GM12878 (cell line): ENCODE data around the gene FGFBP1.

Experiments used
- BRCA1 ChIP-seq: IDR thresholded peaks from 2 replicates; pipeline ENCODE4 v1.6.1; 2011; ENCODE audit warnings: low read depth, low read length, improper control_type of control experiment
- EP300 ChIP-seq, 2 experiments: fragments of 150-350 bp in 1 of 2; IDR thresholded peaks; 2 replicates each; pipeline ENCODE4 v1.6.1; 2011 to 2012; ENCODE audit warnings: low read depth in 2 of 2, low read length in 2 of 2, borderline replicate concordance in 1 of 2, improper control_type of control experiment in 1 of 2, inconsistent platforms in 1 of 2; ENCODE audit not compliant: control insufficient read depth in 1 of 2
- ESRRA ChIP-seq: IDR thresholded peaks from 2 replicates; pipeline ENCODE4 v1.6.1; 2012; ENCODE audit warnings: mild to moderate bottlenecking, low read length, improper control_type of control experiment
- EZH2 ChIP-seq: IDR thresholded peaks from 2 replicates; pipeline ENCODE4 v1.6.1; 2012; ENCODE audit warnings: low read depth, mild to moderate bottlenecking, control low read depth, inconsistent platforms, low read length, borderline replicate concordance; ENCODE audit not compliant: control insufficient read depth
- GABPA ChIP-seq: IDR thresholded peaks from 2 replicates; pipeline ENCODE4 v1.6.1; 2014; ENCODE audit warnings: antibody characterized with exemption, low read depth, mild to moderate bottlenecking, inconsistent platforms
- MEF2B ChIP-seq: fragments of 450-650 bp; IDR thresholded peaks from 2 replicates; pipeline ENCODE4 v1.6.1; 2018; ENCODE audit warnings: mild to moderate bottlenecking, moderate library complexity; ENCODE audit not compliant: partially characterized antibody, poor library complexity, severe bottlenecking
- PAX8 ChIP-seq: fragments of 450-650 bp; IDR thresholded peaks from 2 replicates; pipeline ENCODE4 v1.6.1; 2017; ENCODE audit warnings: mild to moderate bottlenecking, moderate library complexity
- POLR2A ChIP-seq: IDR thresholded peaks from 2 replicates; pipeline ENCODE4 v1.6.1; 2011; ENCODE audit warnings: low read depth, mild to moderate bottlenecking, low read length
- POLR2AphosphoS5 ChIP-seq: IDR thresholded peaks from 2 replicates; pipeline ENCODE4 v1.6.1; 2011; ENCODE audit warnings: mild to moderate bottlenecking, low read length, inconsistent platforms
- RAD21 ChIP-seq: IDR thresholded peaks from 2 replicates; pipeline ENCODE4 v1.6.1; 2011; ENCODE audit warnings: mild to moderate bottlenecking, low read depth, low read length, moderate library complexity; ENCODE audit not compliant: insufficient read depth
- SREBF2 ChIP-seq: IDR thresholded peaks from 2 replicates; pipeline ENCODE4 v1.6.1; 2012; ENCODE audit warnings: mild to moderate bottlenecking, low read length
- USF1 ChIP-seq: IDR thresholded peaks from 2 replicates; pipeline ENCODE4 v1.6.1; 2011; ENCODE audit warnings: borderline replicate concordance, low read depth, mild to moderate bottlenecking, moderate library complexity, mixed read lengths, low read length; ENCODE audit not compliant: insufficient read depth; ENCODE audit errors: extremely low read length
- ZNF274 ChIP-seq: IDR thresholded peaks from one replicate; pipeline ENCODE4 v1.8.0; 2011; ENCODE audit not compliant: insufficient read length, insufficient read depth
- TF ChIP-seq, protein P1 (sequence below), 3 experiments: IDR thresholded peaks in 2 of 3; conservative IDR thresholded peaks in 1 of 3; 2 replicates each; pipeline ENCODE4 v1.5.1; 2011; ENCODE audit warnings: low read depth in 3 of 3, low read length in 3 of 3, mild to moderate bottlenecking in 3 of 3, control low read depth in 2 of 3, moderate library complexity in 2 of 3, inconsistent platforms in 1 of 3, mixed read lengths in 1 of 3; ENCODE audit not compliant: control insufficient read depth in 2 of 3, insufficient read depth in 1 of 3; ENCODE audit errors: extremely low read depth in 1 of 3

DNA sequence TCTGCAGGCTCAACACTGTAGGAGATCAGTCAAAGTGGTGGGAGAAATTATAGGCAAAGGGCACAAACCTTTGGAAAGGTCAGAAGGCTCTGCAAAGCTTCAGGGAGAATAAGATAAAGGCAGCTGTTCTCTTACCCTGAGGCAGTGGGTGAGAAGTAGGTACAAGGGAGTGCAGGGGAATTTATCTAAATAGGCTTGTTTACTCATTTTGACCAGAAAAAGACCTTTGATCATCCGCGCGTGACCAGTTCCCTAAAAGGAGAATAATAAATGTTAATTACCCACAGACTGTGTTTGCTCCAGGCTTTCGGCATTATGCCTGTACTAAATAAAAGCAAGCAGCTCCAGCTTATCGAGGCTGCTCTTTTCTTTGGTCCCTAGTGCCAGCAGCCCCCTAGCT is 15.1 kb upstream of the FGFBP1 start:
- no peak for TF ChIP-seq SREBF2
- no peak for TF ChIP-seq EP300 (IDR thresholded peaks at IDR 0.05; ENCODE audit: borderline replicate concordance in 1 of 2, control insufficient read depth in 1 of 2, low read depth in 2 of 2, low read length in 2 of 2)
- TF ChIP-seq, protein P1, sequence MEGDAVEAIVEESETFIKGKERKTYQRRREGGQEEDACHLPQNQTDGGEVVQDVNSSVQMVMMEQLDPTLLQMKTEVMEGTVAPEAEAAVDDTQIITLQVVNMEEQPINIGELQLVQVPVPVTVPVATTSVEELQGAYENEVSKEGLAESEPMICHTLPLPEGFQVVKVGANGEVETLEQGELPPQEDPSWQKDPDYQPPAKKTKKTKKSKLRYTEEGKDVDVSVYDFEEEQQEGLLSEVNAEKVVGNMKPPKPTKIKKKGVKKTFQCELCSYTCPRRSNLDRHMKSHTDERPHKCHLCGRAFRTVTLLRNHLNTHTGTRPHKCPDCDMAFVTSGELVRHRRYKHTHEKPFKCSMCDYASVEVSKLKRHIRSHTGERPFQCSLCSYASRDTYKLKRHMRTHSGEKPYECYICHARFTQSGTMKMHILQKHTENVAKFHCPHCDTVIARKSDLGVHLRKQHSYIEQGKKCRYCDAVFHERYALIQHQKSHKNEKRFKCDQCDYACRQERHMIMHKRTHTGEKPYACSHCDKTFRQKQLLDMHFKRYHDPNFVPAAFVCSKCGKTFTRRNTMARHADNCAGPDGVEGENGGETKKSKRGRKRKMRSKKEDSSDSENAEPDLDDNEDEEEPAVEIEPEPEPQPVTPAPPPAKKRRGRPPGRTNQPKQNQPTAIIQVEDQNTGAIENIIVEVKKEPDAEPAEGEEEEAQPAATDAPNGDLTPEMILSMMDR (IDR thresholded peaks at IDR 0.05 in 2 of 3, conservative IDR thresholded peaks at IDR 0.05 in 1 of 3; ENCODE audit: control insufficient read depth in 2 of 3, extremely low read depth in 1 of 3, insufficient read depth in 1 of 3, low read depth in 3 of 3, low read length in 3 of 3), result no peak
- TF ChIP-seq USF1, result no peak
- TF ChIP-seq POLR2AphosphoS5, result no peak
- TF ChIP-seq MEF2B, result no peak
- TF ChIP-seq GABPA, result no peak
- TF ChIP-seq EZH2, result no peak
- no peak for TF ChIP-seq POLR2A
- TF ChIP-seq PAX8, result no peak
- TF ChIP-seq ZNF274, result no peak
- no peak for TF ChIP-seq RAD21
- TF ChIP-seq BRCA1, result no peak
- no peak for TF ChIP-seq ESRRA
